Vagina (tissue), 2 donors: Measurements from ENCODE around the gene ADGRD2.

Source experiments
- POLR2A ChIP-seq, 2 donors: fragments of 450-650 bp; IDR thresholded peaks; one replicate each; pipeline ENCODE4 v1.6.1; 2017; ENCODE audit warnings: antibody characterized with exemption in 2 of 2, mild to moderate bottlenecking in 2 of 2, moderate library complexity in 2 of 2
- POLR2AphosphoS5 ChIP-seq, 2 donors: sonication (generic); formaldehyde crosslinking; IDR thresholded peaks; one replicate each; pipeline ENCODE4 v1.9.0; 2017; ENCODE audit warnings: antibody characterized with exemption in 2 of 2, mild to moderate bottlenecking in 2 of 2, low read depth in 1 of 2; ENCODE audit not compliant: insufficient read depth in 1 of 2
- TF ChIP-seq, protein P1 (sequence below), 3 experiments: fragments of 450-650 bp in 2 of 3; fragments of 200-600 bp in 1 of 3; sonication (generic) in 1 of 3; IDR thresholded peaks; one replicate each; pipeline ENCODE4 v1.5.1; 2017 to 2019; ENCODE audit warnings: antibody characterized with exemption in 3 of 3, mild to moderate bottlenecking in 2 of 3, moderate library complexity in 2 of 3

DNA sequence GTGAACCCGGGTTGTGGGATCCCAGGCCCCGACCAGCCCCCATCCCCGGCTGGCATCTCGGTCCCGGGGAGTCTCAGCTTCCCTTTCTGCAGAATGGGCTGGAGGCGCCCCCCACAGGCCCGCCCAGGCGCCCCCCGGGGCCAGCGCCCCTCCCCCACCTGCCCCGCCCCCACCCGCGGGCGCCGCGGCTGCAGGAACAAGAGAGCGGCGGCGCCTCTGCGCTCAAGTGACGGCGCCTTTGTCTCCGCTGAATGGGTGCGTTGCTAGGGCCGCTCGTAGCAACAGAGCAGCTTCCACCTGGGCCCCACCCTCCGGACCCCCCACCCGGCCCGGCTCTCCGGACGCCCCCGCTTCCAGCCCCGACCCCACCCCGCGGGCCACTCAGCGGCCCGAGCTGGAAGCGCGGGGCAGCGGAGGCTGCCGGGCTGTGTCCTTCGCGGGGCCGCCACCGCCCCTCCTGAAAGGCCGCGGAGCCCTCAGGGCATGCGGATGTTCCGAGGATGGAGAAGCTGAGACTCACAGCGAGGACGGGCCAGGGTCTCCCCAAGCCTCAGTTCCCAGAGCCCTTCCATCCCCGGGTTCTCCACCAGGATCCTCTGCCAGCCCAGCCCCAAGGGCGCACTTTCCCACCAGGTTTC lies 27.5 kb downstream of the ADGRD2 start:
- TF ChIP-seq, protein P1, sequence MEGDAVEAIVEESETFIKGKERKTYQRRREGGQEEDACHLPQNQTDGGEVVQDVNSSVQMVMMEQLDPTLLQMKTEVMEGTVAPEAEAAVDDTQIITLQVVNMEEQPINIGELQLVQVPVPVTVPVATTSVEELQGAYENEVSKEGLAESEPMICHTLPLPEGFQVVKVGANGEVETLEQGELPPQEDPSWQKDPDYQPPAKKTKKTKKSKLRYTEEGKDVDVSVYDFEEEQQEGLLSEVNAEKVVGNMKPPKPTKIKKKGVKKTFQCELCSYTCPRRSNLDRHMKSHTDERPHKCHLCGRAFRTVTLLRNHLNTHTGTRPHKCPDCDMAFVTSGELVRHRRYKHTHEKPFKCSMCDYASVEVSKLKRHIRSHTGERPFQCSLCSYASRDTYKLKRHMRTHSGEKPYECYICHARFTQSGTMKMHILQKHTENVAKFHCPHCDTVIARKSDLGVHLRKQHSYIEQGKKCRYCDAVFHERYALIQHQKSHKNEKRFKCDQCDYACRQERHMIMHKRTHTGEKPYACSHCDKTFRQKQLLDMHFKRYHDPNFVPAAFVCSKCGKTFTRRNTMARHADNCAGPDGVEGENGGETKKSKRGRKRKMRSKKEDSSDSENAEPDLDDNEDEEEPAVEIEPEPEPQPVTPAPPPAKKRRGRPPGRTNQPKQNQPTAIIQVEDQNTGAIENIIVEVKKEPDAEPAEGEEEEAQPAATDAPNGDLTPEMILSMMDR (IDR thresholded peaks at IDR 0.05) = no peak
- TF ChIP-seq POLR2A (IDR thresholded peaks at IDR 0.05) (no peak), POLR2AphosphoS5 (IDR thresholded peaks at IDR 0.05; ENCODE audit: insufficient read depth in 1 of 2, low read depth in 1 of 2) (no peak)
